ENCODE data around the gene RPL18. TPM values are rescaled to one million over a fixed set of nuclear protein-coding genes. Genes with fewer than 3 reads are reported as not detected.

Gene RPL18
- total RNA-seq, 1 donor from 2014 or later = 1,454 TPM

DNA sequence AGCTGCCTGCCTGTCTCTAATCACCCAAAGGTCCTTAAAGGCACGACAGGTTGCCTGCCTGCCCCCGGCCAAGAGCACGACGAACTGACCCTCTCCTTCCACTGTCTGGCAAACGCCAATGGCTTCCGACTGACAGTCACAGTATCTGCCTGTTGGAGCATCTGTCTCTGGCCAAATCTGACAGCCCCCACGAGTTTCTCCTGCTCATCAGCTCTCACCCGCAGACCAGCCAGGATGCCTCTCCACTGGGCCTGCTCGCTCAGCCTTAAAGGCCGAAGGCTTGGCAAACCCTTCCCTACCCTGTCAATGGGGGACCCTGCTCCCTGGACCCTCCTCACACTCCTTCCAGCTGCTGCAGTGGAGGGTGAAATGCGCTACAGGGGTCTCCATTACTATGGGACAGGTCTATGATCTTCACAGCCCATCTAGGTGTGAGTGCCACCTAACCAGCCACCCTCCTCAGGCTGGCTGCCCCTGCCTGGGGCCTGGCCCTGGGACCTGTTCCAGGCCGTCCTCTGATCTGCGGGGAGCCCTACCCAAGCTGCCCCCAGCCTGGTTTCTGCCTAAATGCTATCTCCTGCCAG lies 5.0 kb downstream of the RPL18 start:
- no peak for DNase-seq

DNA sequence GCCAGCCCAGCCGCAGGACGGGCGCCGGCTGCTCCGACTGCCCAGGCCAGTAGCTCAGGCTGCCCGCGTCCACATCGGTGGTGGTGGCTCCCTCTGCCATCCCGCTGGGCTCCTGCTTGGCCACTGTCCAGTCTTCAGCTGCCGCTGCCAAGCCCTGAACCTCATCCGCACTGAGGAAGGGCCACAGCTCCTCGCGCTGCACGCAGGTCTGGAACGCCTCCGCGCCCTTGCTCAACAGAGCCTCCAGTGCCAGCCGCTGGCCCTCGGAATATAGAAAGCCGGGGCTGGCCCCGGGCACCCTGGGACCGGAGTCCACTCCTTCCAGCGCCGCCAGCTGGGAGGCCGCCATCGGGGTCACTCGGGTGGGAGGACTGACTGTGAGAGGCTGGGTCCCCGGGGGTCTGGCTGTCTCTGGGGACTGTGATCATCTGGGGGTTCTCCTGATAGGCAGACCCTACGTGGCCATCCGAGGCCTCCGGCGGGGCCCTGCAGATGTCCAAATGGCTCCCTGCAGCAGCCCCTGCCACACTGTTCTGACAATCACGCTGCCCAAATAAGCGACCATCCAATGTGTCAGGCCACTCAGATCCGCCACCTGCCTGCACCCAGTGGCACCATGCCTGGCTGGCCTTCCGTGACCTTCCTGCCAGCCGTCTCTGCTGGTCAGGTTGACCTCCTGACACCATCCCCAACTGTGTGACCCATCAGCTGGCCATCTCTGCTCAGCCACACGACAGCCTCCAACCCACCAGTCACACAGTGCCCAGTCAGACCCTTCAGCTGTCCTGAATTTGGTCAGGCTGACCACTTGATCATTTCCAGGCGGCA lies 5.7 kb downstream of the RPL18 start:
- DNase-seq = no peak

DNA sequence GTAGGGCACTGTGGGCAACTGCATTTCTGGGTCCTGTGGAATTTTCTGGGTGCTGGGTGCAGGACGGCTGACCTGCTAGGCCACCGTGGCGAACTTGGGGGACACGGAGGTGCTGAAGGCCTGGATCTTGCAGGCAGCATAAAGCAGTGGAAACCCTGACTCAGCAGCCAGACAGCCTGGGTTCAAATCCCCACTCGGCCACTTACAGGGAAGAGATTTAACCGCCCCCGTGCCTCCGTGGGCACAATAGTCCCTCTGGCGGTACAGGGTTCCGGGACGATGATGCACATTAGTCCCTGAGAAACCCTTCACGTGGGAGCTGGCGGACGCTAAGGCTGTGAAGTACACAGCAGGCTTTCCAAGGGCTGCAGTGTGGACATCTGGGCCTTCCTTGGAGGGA lies 7.1 kb downstream of the RPL18 start:
- no peak for DNase-seq

DNA sequence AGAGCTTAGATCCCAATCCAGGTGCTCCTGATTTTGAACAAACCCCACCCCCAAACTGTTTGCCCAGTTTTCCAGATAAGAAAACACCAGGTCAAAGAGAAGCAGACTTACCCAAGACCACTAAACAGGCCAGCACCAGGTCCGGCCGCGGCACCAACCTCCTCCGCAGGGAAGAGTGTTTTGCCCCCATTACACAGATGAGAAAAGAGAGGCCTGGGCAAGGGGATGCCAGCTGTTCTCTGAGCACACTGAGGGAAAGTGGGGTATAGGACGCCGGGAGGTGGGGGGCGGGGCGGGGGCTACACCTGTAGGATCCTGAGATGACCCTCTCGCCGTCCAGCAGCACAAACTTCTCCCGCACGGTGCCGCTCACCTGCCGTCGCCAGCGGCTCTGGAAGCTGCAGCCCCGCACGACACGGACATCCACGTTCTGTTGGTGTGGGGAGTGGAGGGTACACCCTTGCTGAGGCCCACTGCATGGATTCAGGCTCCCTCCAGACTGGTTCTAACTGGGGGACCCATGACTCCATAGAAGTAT lies 9.3 kb downstream of the RPL18 start:
- no peak for DNase-seq

DNA sequence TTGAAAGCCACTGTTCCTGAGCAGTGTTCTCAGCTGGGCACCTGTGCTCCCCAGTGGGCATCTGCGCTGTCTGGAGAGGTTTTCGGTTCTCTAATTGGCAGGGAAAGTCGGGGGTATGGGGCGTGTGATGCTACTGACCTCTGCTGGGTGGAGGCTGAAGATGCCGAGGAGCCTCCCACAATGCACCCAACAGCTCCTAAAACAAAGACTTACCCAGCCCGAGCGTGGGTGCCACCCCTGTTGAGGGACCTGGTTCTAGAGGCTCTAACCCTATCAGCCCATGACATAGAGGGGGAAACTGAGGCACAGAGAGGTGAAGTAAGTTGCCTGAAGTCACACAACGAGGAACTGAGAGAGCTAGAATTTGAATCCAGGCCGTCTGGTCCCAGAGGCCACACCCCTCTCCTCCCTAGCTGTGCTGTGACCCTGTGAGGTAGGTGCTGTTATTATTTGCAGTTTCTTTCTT lies 10.1 kb downstream of the RPL18 start:
- peak; percentile 23 for DNase-seq

DNA sequence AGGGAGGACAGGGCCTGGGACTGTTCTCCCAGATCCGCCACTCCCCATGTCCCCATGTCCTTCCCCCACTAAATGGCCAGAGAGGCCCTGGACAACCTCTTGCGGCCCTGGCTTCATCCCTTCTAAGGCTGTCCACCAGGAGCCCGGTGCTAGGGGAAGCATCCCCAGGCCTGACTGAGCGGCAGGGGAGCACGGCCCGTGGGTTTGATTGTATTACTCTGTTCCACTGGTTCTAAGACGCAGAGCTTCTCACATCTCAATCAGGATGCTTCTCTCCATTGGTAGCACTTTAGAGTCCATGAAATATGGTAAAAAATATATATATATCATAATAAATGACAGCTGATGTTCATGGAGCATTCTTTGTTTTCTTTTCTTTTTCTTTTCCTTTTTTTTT lies 11.6 kb downstream of the RPL18 start:
- DNase-seq = no peak

DNA sequence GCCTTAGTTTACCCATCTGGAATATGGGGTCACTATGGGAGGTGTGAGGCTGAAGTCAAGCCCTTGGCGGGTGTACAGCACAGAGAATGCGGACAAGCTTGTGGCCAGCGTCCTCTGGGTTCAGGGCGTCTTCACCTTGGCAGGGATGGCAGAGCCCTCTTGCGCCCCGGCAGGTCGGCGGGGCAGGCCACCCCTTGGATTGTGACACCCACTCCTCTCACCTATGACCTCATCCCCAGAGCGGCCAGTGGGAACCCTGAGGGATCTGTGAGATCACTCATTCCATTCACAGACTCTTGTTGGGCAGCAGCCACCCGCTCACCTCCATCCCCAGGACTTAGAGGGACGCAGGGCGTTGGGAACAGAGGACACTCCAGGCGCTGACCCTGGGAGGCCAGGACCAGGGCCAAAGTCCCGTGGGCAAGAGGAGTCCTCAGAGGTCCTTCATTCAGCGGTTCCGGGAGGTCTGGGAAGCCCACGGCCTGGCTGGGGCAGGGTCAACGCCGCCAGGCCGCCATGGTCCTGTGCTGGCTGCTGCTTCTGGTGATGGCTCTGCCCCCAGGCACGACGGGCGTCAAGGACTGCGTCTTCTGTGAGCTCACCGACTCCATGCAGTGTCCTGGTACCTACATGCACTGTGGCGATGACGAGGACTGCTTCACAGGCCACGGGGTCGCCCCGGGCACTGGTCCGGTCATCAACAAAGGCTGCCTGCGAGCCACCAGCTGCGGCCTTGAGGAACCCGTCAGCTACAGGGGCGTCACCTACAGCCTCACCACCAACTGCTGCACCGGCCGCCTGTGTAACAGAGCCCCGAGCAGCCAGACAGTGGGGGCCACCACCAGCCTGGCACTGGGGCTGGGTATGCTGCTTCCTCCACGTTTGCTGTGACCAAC lies 12.3 kb downstream of the RPL18 start, which contains the start of gene SPACA4:
Gene SPACA4 (plus strand): TSS at position 280 of the 896 bp plus-strand sequence. CDS start 237 bp downstream, at position 517.
- no peak for DNase-seq

DNA sequence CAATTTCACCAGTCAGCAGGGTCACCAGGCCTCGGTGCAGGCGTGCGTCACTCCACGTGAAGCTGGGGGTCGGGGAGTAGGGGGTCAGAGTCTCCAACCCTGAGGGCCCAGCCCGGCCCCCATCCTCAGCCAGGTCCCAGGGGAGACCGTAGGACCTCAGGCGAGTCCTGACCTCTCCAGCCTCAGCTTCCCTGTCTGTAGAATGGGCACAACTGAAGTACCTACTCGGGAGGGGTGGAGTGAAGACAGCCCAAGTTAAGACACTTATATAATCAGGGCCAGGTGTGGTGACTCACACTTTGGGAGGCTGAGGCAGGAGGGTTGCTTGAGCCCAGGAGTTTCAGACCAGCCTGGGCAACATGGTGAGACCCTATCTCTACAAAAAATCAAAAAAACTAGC lies 15.1 kb downstream of the RPL18 start:
- no peak for DNase-seq

DNA sequence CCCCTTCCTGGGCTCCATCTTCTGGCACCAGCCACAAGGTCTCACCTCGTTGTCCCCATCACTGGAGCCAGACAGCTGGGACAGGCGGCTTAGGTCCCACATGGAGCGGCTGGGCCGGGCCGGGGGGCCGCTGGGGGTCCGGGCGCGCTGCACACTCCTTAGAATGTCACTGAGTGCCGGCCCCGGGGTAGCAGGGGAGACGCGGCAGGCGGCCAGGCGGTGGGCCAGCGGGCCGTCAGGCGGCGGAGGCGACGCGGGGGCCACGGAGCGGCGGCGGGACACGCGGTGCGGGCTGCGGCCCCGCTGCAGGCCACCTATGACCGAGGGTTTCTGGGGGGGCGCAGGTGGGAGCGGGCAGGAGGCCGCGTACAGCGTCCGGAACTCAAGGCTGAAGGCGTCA lies 15.5 kb downstream of the RPL18 start:
- no peak for DNase-seq

DNA sequence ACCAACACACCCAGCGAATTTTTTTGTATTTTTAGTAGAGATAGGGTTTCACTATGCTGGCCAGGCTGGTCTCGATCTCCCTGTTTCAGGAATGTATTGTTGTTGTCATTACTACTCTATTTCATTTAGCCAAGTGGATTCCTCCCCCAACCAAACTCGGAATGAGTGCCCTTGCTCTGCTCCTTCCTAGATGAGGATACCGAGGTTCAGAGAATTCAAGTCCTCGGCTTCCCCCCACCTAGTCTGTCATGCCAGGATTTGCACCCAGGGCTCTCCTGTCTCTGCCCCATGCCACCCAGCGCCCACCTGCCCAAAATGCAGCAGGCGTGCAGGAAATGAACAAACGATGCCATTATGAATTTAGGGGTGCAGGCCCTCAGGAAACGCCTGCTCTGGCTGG lies 16.0 kb downstream of the RPL18 start:
- DNase-seq = no peak

DNA sequence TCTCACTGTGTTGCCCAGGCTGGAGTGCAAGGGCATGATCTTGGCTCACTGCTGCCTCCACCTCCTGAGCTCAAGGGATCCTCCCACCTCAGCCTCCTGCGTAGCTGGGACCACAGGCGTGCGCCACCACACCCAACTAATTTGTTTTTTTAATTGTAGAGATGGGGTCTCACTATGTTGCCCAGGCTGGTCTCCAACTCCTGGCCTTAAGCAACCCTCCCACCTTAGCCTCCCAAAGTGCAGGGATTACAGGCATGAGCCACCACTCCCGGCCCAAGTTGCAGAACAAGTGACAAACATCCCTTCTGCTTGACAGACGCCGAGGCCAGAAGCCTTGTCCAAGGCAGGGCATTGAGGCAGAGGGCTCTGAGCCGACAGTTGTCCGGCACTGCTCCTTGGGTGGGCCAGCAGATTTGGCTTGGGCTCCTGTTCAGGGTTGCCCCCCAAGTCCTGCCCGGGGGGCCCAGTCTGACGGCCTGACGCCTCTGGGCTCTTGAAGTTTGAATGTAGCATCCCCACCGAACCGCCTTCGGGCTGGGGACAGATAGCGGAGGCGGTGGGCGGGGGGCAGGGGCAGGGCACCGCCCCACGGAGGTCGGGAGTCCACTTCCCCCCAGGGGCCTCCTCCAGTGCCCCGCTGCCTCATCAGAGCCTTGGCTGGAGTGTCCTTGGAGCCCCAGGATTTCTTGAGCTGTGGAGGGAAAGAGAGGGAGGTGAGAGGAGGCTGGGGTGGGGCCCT lies 18.1 kb downstream of the RPL18 start:
- DNase-seq = no peak

DNA sequence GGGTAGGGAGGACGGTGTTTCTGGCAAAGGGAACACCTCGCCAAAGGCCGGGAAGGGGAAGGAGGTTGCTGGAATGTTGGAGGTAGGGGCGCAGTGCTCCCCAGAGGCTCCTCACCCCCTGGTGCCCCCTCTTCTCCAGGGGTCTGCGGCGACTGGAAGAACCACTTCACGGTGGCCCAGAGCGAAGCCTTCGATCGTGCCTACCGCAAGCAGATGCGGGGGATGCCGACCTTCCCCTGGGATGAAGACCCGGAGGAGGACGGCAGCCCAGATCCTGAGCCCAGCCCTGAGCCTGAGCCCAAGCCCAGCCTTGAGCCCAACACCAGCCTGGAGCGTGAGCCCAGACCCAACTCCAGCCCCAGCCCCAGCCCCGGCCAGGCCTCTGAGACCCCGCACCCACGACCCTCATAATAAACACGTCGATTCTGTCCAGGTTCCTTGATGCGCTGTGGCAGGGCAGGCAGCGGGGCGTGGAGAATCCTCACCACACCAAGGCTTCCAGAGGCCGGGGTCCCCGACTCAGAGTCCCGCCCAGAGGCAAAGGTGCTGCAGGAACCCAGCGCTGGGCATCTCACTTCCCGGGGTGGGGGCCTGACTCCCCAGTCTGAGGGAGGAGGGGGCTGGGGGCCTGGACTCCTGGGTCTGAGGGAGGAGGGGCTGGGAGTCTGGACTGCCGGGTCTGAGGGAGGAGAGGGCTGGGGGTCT lies 19.8 kb downstream of the RPL18 start:
- DNase-seq = no peak

DNA sequence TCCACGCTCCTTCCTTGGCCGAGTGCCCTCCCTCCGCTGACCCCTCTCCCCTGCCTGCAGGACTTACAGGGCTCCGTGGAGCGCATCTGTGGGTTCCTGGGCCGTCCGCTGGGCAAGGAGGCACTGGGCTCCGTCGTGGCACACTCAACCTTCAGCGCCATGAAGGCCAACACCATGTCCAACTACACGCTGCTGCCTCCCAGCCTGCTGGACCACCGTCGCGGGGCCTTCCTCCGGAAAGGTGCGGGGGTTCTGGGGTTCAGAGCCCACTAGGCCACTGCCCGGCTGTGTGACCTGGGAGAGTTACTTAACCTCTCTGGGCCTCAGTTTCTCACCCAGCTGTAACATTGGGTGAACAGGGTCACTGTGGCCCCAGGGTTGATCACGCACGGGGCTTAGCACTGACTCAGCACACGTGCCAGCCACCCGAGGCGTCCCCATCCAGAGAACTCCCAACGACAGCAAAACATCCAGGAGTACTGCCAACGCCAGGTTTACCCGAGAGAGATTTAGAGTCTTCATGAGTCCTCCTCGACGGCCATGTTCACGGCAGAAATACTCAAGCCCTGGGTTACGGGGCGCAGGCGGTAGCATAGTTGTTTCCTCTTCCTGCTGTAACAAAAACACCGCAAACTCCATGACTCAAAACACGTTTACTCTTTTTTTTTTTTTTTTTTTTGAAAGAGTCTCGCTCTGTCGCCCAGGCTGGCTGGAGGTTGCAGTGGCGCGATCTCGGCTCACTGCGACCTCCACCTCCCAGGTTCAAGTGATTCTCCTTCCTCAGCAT lies 22.1 kb downstream of the RPL18 start:
- no peak for DNase-seq

DNA sequence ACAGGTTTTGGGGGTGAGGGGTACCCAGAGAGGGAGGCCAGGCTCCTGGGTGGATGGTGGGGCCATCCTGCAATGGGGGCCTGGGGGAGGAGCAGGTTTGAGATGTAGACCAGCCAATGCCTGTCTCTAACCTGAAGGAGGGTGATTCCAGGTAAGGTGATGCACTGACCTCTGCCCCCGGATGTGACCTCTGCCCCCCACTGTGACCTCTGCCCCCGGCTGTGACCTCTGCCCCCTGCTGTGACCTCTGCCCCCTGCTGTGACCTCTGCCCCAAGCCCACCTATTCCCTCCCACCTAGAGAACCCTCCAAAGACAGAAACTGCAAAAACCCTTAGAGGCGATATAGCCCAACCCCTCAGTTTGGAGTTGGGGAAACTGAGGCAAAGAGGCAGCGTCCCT lies 22.7 kb downstream of the RPL18 start:
- no peak for DNase-seq

DNA sequence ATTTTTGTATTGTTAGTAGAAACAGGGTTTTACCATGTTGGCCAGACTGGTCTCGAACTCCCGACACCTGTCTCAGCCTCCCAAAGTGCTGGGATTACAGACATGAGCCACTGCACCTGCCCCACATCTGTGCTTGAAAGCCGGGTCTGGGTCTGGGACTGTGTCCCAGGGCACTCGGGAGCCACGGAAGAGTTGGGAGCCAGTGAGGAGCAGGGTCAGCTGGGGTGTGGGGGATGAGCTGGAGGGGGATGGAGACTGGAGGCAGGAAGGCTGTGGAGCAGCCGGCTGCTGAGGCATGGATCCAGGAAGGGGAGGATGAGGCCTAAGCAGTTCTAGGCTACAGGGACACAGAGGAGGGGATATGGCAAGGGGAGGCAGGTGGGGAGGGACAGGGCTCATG lies 23.1 kb downstream of the RPL18 start:
- DNase-seq = no peak

DNA sequence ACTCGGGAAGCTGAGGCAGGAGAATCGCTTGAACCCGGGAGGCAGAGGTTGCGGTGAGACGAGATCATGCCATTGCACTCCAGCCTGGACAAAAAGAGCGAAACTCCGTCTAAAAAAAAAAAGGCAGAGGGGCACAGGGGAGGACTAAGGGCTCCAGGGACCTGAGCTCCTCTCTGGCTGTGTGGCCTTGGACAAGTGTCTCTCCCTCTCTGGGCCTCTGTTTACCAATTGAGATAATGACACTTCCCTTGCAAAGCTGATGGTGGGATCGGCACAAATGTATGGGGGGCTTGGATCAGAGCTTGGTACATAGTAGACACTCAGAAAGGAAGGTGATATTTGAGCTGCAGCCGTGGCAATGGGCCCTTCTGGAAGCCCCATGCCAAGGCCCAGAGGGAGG lies 23.8 kb downstream of the RPL18 start:
- DNase-seq = no peak

DNA sequence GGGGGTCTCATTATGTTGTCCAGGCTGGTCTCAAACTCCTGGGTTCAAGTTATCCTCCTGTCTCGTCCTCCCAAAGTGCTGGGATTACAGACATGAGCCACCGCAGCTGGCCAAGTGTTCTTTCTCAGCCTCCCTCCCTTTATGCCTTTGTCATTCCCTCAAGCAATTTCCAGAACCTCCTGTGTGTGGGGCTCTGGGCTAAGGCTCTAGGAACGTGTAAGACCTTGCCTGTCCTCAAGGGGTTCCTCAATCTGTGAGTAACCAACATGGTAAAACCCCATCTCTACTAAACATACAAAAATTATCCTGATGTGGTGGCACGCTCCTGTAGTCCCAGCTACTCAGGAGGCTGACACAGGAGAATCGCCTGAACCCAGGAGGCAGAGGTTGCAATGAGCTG lies 28.0 kb downstream of the RPL18 start:
- no peak for DNase-seq

DNA sequence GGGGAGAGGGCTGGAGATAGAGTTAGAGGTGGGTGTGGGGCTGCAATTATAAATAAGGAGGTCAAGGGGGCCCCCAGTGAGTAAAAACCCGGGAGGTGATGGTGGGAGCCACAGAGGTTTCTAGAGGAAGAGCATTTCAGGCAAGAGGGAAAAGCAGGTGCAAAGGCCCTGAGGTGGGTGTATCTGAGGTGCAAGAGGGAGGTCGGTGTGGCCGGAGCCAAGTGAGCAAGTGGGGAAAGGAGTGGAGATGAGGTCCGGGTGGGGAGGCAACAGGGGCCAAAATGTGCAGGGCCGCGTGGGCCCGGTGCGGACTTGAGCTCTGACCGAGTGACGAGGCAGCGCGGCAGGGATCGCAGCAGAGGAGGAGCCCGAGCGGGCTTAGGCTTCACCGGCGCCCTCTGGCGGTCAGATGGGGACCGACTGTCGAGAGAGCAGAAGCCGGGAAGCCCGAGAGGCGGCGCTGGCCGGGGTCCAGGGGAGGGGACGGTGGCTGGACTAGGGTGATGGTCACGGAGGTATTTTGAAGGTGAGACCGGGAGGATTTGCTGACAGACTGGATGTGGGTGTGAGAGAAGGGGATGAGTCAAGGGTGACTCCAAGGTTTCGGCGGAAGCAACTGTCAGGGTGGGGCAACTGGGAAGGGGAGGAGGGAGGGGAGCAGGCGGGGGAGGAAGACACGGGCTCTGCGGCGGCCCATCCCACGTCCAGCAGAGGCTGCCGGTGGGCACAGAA lies 30.1 kb downstream of the RPL18 start:
- DNase-seq = peak; percentile 38

DNA sequence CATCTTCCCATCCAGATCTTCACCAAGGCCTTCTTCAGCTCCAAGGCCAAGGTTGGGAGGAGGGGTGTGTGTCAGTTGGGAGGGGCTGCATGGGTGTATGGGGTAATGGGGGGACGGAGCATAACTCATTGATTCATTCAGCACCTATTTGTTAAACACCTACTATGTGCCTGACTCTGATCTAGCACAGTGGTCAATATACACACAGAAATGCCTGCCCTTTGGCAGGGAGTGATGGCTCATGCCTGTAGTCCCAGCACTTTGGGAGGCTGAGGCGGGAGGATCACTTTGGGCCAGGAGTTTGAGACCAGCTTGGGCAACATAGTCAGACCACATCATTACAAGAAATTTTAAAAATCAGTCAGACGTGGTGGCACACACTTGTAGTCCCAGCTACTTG lies 31.6 kb downstream of the RPL18 start:
- DNase-seq = no peak

DNA sequence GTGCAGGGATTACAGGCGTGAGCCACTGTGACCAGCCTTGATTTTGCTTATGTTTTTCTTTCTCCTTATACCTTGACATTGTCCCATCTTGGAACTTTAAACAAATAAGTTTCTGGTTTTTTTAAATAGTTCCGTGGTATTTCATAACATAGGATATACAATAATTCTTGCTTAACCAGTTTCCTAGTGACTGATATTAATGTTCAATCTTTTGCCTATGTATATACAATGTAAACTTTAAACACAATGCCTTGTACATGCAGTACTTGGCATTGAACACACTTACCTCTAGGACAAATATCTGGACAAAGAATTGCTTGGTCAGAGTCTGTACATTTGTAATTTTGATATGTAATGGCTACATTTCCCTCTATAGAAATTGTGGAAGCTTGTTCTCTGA lies 36.8 kb downstream of the RPL18 start:
- no peak for DNase-seq
